HuH-7 (cell line): ENCODE data around the gene ERVW-1.
"Not testable (repeated sequence)": the region's sequence is repeated elsewhere in the genome, so short reads cannot be mapped to it uniquely, and the experiment has no call there.

ENCODE experiments used
- DNase-seq: peaks from one replicate; pipeline ENCODE4 v3.0.0; 2011; ENCODE audit warnings: low spot score

ERVW-1 gene

GRCh38 chr7:92477681-92478080 is at the start of gene ERVW-1:
Gene ERVW-1, minus strand, starts transcription at chr7:92477946. Its CDS starts 7,565 bp downstream, at chr7:92470381.
- DNase-seq, result not testable (repeated sequence)

- DNase-seq, result no peak
Observed at GRCh38 chr7:92523110-92523509, 45.4 kb upstream of the ERVW-1 start.

GRCh38 chr7:92520024-92520423 is 42.3 kb upstream of the ERVW-1 start:
- no peak for DNase-seq

- DNase-seq, result no peak
Observed at GRCh38 chr7:92517631-92518030, 39.9 kb upstream of the ERVW-1 start.

- no peak for DNase-seq
Observed at GRCh38 chr7:92513167-92513902, 35.6 kb upstream of the ERVW-1 start.

- no peak for DNase-seq
Observed at GRCh38 chr7:92508946-92509345, 31.2 kb upstream of the ERVW-1 start.

- no peak for DNase-seq
Observed at GRCh38 chr7:92506363-92506762, 28.6 kb upstream of the ERVW-1 start.

GRCh38 chr7:92504563-92504962 is 26.8 kb upstream of the ERVW-1 start:
- no peak for DNase-seq

GRCh38 chr7:92503767-92504166 is 26.0 kb upstream of the ERVW-1 start:
- DNase-seq, result no peak

GRCh38 chr7:92498557-92498956 is 20.8 kb upstream of the ERVW-1 start:
- DNase-seq, result no peak

- no peak for DNase-seq
Observed at GRCh38 chr7:92496876-92497275, 19.1 kb upstream of the ERVW-1 start.

GRCh38 chr7:92489634-92490033 is 11.9 kb upstream of the ERVW-1 start:
- DNase-seq, result no peak

- DNase-seq, result no peak
Observed at GRCh38 chr7:92487804-92488203, 10.1 kb upstream of the ERVW-1 start.

GRCh38 chr7:92485974-92486373 is 8.2 kb upstream of the ERVW-1 start:
- DNase-seq, result no peak

- no peak for DNase-seq
Observed at GRCh38 chr7:92485267-92485892, 7.6 kb upstream of the ERVW-1 start.

GRCh38 chr7:92484226-92484625 is 6.5 kb upstream of the ERVW-1 start:
- DNase-seq, result not testable (repeated sequence)

- not testable (repeated sequence) for DNase-seq
Observed at GRCh38 chr7:92483624-92484023, 5.9 kb upstream of the ERVW-1 start.

GRCh38 chr7:92479146-92479545 is 1.4 kb upstream of the ERVW-1 start:
- DNase-seq, result not testable (repeated sequence)

GRCh38 chr7:92478711-92479110 is 965 bp upstream of the ERVW-1 start:
- no peak for DNase-seq

GRCh38 chr7:92478095-92478494 is 349 bp upstream of the ERVW-1 start:
- DNase-seq, result no peak

GRCh38 chr7:92475851-92476590 is 1.7 kb downstream of the ERVW-1 start:
- DNase-seq, result not testable (repeated sequence)

GRCh38 chr7:92475261-92475770 is 2.4 kb downstream of the ERVW-1 start:
- DNase-seq, result not testable (repeated sequence)

- not testable (repeated sequence) for DNase-seq
Observed at GRCh38 chr7:92473989-92474388, 3.8 kb downstream of the ERVW-1 start.
